GM18520 (cell line): Measurements from ENCODE around the gene CNIH2.
"Not testable (repeated sequence)": the region's sequence is repeated elsewhere in the genome, so short reads cannot be mapped to it uniquely, and the experiment has no call there.

Experiments used
- ATAC-seq: cut with Tn5 transposase; IDR thresholded peaks from one replicate; pipeline ENCODE4 v1.9.1; 2021; ENCODE audit not compliant: unreplicated experiment

CNIH2 gene

GRCh38 chr11:66313321-66314185, 35.6 kb downstream of the CNIH2 start:
- ATAC-seq, result no peak

- no peak for ATAC-seq
Measured at GRCh38 chr11:66314186-66314501, 36.2 kb downstream of the CNIH2 start.

- no peak for ATAC-seq
Measured at GRCh38 chr11:66314561-66315497, 36.9 kb downstream of the CNIH2 start.

GRCh38 chr11:66315498-66315885, 37.5 kb downstream of the CNIH2 start:
- ATAC-seq, result no peak

- ATAC-seq, result no peak
Measured at GRCh38 chr11:66315921-66316811, 38.2 kb downstream of the CNIH2 start.

GRCh38 chr11:66316849-66317251, 38.9 kb downstream of the CNIH2 start, which contains the start of gene CD248:
Gene CD248, minus strand, starts transcription at chr11:66317044. Its CDS starts 17 bp downstream, at chr11:66317027.
- ATAC-seq, result no peak

GRCh38 chr11:66317322-66317722, 39.3 kb downstream of the CNIH2 start:
- no peak for ATAC-seq

GRCh38 chr11:66317723-66318599, 40.0 kb downstream of the CNIH2 start:
- ATAC-seq, result no peak

GRCh38 chr11:66318600-66318970, 40.6 kb downstream of the CNIH2 start:
- ATAC-seq, result no peak

- ATAC-seq, result not testable (repeated sequence)
Measured at GRCh38 chr11:66320289-66320688, 42.3 kb downstream of the CNIH2 start.

GRCh38 chr11:66320748-66321147, 42.8 kb downstream of the CNIH2 start:
- ATAC-seq, result not testable (repeated sequence)

GRCh38 chr11:66321606-66322005, 43.6 kb downstream of the CNIH2 start:
- no peak for ATAC-seq

- no peak for ATAC-seq
Measured at GRCh38 chr11:66322732-66323427, 44.9 kb downstream of the CNIH2 start.

- no peak for ATAC-seq
Measured at GRCh38 chr11:66323684-66324083, 45.7 kb downstream of the CNIH2 start.

GRCh38 chr11:66324664-66325063, 46.7 kb downstream of the CNIH2 start:
- no peak for ATAC-seq

- ATAC-seq, result no peak
Measured at GRCh38 chr11:66325263-66325671, 47.3 kb downstream of the CNIH2 start.

GRCh38 chr11:66326261-66327111, 48.5 kb downstream of the CNIH2 start:
- ATAC-seq, result no peak
